ENCODE measurements around the gene CNGA3. TPM values are rescaled to one million over a fixed set of nuclear protein-coding genes. Genes with fewer than 3 reads are reported as not detected.

CNGA3 gene
- total and polyA plus RNA-seq, 2 of the 8 experiments (the other 6 are each of a cell fraction or from before 2014, with no cell fraction given) = 0.02 TPM; not detected in 1

- FAIRE-seq = no peak
- no peak overlapping the region for H3K18ac ChIP-seq (ENCODE audit: extremely low read depth, low read length)
Measured at GRCh38 chr2:98432145-98432544, 85.9 kb downstream of the CNGA3 start.

More at GRCh38 chr2:98432145-98432544, 85.9 kb downstream of the CNGA3 start:
- Histone ChIP-seq H2AFZ (ENCODE audit: low read length) (no peak overlapping the region), H3K9ac (replicated peaks in 1 of 4; ENCODE audit: extremely low read depth in 1 of 4, low read depth in 3 of 4, low read length in 3 of 4) (no peak overlapping the region), H4K20me1 (replicated peaks in 1 of 2; ENCODE audit: control insufficient read depth in 1 of 2, insufficient read depth in 2 of 2, low read length in 2 of 2) (no peaks in the 10 kb centered on the region), H3K9me3 (ENCODE audit: insufficient read depth in 2 of 2, low read depth in 1 of 2, low read length in 1 of 2) (peaks cover 22 to 35% of the 10 kb centered on the region in 2 experiments), H2BK120ac (replicated peaks; ENCODE audit: low read depth, low read length) (no peak overlapping the region), H3K27me3 (replicated peaks in 1 of 4; ENCODE audit: control insufficient read depth in 3 of 4, extremely low read depth in 1 of 4, insufficient read depth in 3 of 4, low read length in 3 of 4) (no peaks in the 10 kb centered on the region), H2BK12ac (ENCODE audit: low read depth, low read length) (no peak overlapping the region), H2BK15ac (ENCODE audit: low read length) (no peak overlapping the region), H3K4me1 (replicated peaks in 1 of 4; ENCODE audit: control insufficient read depth in 3 of 4, insufficient read depth in 4 of 4, low read length in 3 of 4) (peaks cover 0 to 4% (median 1%) of the 10 kb centered on the region in 4 experiments; a peak in 2 of 7 replicates), H4K91ac (replicated peaks; ENCODE audit: insufficient read length, low read length) (no peak overlapping the region), H3K56ac (replicated peaks; ENCODE audit: insufficient read length, low read depth, low read length) (no peak overlapping the region), H2BK5ac (ENCODE audit: low read depth, low read length) (no peak overlapping the region), H2BK20ac (ENCODE audit: low read length) (no peak overlapping the region), H3K4ac (replicated peaks; ENCODE audit: insufficient read length, low read depth, low read length) (no peak overlapping the region), H4K5ac (ENCODE audit: insufficient read length, low read depth, low read length) (no peak overlapping the region), H3K4me3 (ENCODE audit: extremely low read depth in 1 of 4, insufficient read depth in 2 of 4, low read depth in 3 of 4, low read length in 4 of 4) (no peak overlapping the region), H3K23me2 (ENCODE audit: low read depth, low read length) (no peaks in the 10 kb centered on the region), H3K27ac (ENCODE audit: low read depth, low read length) (no peak overlapping the region), H4K8ac (ENCODE audit: extremely low read depth, insufficient read depth, low read length) (no peak overlapping the region), H3K36me3 (ENCODE audit: control insufficient read depth in 2 of 4, insufficient read depth in 4 of 4, low read length in 3 of 4) (peaks cover 0 to 9% (median 0%) of the 10 kb centered on the region in 4 experiments; a peak in 2 of 8 replicates), H2AK5ac (ENCODE audit: low read depth, low read length) (no peak overlapping the region), H3K4me2 (ENCODE audit: insufficient read depth in 1 of 2, low read depth in 2 of 2, low read length in 2 of 2) (no peak overlapping the region), H3K79me2 (ENCODE audit: control insufficient read depth in 1 of 2, insufficient read depth in 2 of 2, low read length in 2 of 2) (no peaks in the 10 kb centered on the region), H3K79me1 (ENCODE audit: low read depth, low read length) (no peaks in the 10 kb centered on the region), H3K23ac (ENCODE audit: insufficient read length) (no peak overlapping the region), H3K14ac (ENCODE audit: insufficient read length) (no peak overlapping the region)
- DNase-seq (ENCODE audit: low read depth in 1 of 2, low spot score in 2 of 2) = no peak
- ChIA-PET POLR2A (ENCODE audit: partially characterized antibody) (no interaction called here), CTCF (ENCODE audit: partially characterized antibody) (no interaction called here)
- TF ChIP-seq BCL11A (IDR thresholded peaks at IDR 0.05; ENCODE audit: low read depth in 2 of 2, low read length in 2 of 2) (no peak), ATF3 (IDR thresholded peaks at IDR 0.05; ENCODE audit: insufficient read depth, low read depth, low read length) (no peak), RFX5 (IDR thresholded peaks at IDR 0.05; ENCODE audit: borderline replicate concordance, low read depth, low read length) (no peak), MAFK (IDR thresholded peaks at IDR 0.05; ENCODE audit: low read depth, low read length) (no peak), RBBP5 (IDR thresholded peaks at IDR 0.05; ENCODE audit: borderline replicate concordance, low read depth, low read length) (no peak), SIRT6 (IDR thresholded peaks at IDR 0.05; ENCODE audit: low read length) (no peak), SRF (IDR thresholded peaks at IDR 0.05; ENCODE audit: low read depth, low read length) (no peak)
